Ascending aorta (tissue), 2 donors: ENCODE measurements around the gene CTBP1. TPM values are rescaled to one million over a fixed set of nuclear protein-coding genes. Genes with fewer than 3 reads are reported as not detected.

Experiments used
- DNase-seq, 2 donors: peaks; one replicate each; pipeline ENCODE4 v3.0.0-alpha.2; 2019; ENCODE audit warnings: low spot score in 2 of 2
- H3K27ac ChIP-seq, 2 donors: fragments of 200-600 bp; sonication (generic); one replicate each; pipeline ENCODE4 v1.5.1; 2016 to 2017; ENCODE audit warnings: mild to moderate bottlenecking in 1 of 2
- H3K27me3 ChIP-seq: fragments of 200-600 bp; sonication (generic); one replicate; pipeline ENCODE4 v1.5.1; 2017
- H3K36me3 ChIP-seq, 2 donors: fragments of 200-600 bp; sonication (generic); one replicate each; pipeline ENCODE4 v1.5.1; 2016
- H3K4me1 ChIP-seq, 2 donors: fragments of 200-600 bp; sonication (generic); one replicate each; pipeline ENCODE4 v1.5.1; 2016 to 2017; ENCODE audit warnings: mild to moderate bottlenecking in 1 of 2
- H3K4me3 ChIP-seq, 2 donors: fragments of 200-600 bp; sonication (generic); one replicate each; pipeline ENCODE4 v1.5.1; 2016 to 2017; ENCODE audit warnings: mild to moderate bottlenecking in 1 of 2
- H3K9me3 ChIP-seq, 2 donors: fragments of 200-600 bp; sonication (generic); one replicate each; pipeline ENCODE4 v1.5.1; 2016
- CTCF ChIP-seq, 3 experiments: fragments of 200-600 bp in 2 of 3; fragments of 450-650 bp in 1 of 3; sonication (generic) in 2 of 3; IDR thresholded peaks; one replicate each; pipeline ENCODE4 v1.5.1; 2016 to 2019; ENCODE audit warnings: antibody characterized with exemption in 3 of 3, mild to moderate bottlenecking in 1 of 3, moderate library complexity in 1 of 3
- intact Hi-C: fragments of 100-400 bp; cut with DNase I; formaldehyde crosslinking; loops from one replicate; pipeline ENCODE4 v1.15.1; 2023
- total RNA-seq: library from RNA; depleted of rRNA; stranded (reverse); fragments of >200 nt; gene quantifications from one replicate; pipeline ENCODE4 v1.1.0, GENCODE V29; 2016

Gene CTBP1
- total RNA-seq, 1 donor from 2014 or later = 273 TPM

- DNase-seq = peak in 1 of 2 donors; percentile 59
- intact Hi-C loops = no loop called here
- Histone ChIP-seq H3K9me3 (no peaks in the 10 kb centered on the region), H3K27ac (no peak overlapping the region), H3K36me3 (no peaks in the 10 kb centered on the region), H3K4me1 (peaks cover 18 to 25% of the 10 kb centered on the region in 2 donors), H3K27me3 (no peaks in the 10 kb centered on the region), H3K4me3 (peak overlapping the region; percentile 14 to 48)
- TF ChIP-seq CTCF (IDR thresholded peaks at IDR 0.05) = no peak
Measured at GRCh38 chr4:1195109-1195671, 53.7 kb downstream of the CTBP1 start.

- Histone ChIP-seq H3K4me3 (peak overlapping the region; percentile 14 to 48), H3K36me3 (no peaks in the 10 kb centered on the region), H3K27ac (peak overlapping the region; percentile 87 to 95), H3K27me3 (no peaks in the 10 kb centered on the region), H3K4me1 (peaks cover 18 to 23% of the 10 kb centered on the region in 2 donors), H3K9me3 (no peaks in the 10 kb centered on the region)
- TF ChIP-seq CTCF (IDR thresholded peaks at IDR 0.05) = peak in 1 of 3 experiments; percentile 15
- peak in 1 of 2 donors; percentile 85 for DNase-seq
- intact Hi-C loops = loop anchor here (5.0 kb wide), 1 partner anchor 262 kb away; the partner anchor contains the start of genes GAK and TMEM175
Measured at GRCh38 chr4:1194010-1194900, 54.7 kb downstream of the CTBP1 start.

- Histone ChIP-seq H3K9me3 (no peaks in the 10 kb centered on the region), H3K27me3 (no peaks in the 10 kb centered on the region), H3K36me3 (no peaks in the 10 kb centered on the region), H3K4me1 (peaks cover 18 to 23% of the 10 kb centered on the region in 2 donors), H3K27ac (peak overlapping the region; percentile 87 to 95), H3K4me3 (peak overlapping the region in 1 of 2 donors; percentile 25)
- TF ChIP-seq CTCF (IDR thresholded peaks at IDR 0.05) = no peak
- peak in 1 of 2 donors; percentile 59 for DNase-seq
- intact Hi-C loops = loop anchor here (2.0 to 5.0 kb wide), 5 partner anchors 17 to 261 kb away; partner anchors contain the start of genes CTBP1, GAK and TMEM175
Measured at GRCh38 chr4:1193206-1194009, 55.5 kb downstream of the CTBP1 start.

GRCh38 chr4:1192493-1193205, 56.3 kb downstream of the CTBP1 start:
- H3K9me3 ChIP-seq = no peaks in the 10 kb centered on the region
- H3K4me1 ChIP-seq = peaks cover 18 to 23% of the 10 kb centered on the region in 2 donors
- no peaks in the 10 kb centered on the region for H3K36me3 ChIP-seq
- peak overlapping the region in 1 of 2 donors; percentile 25 for H3K4me3 ChIP-seq
- no peak for DNase-seq
- H3K27ac ChIP-seq = peak overlapping the region; percentile 79 to 87
- no peaks in the 10 kb centered on the region for H3K27me3 ChIP-seq
- intact Hi-C loops = loop anchor here (2.0 to 5.0 kb wide), 5 partner anchors 18 to 260 kb away; partner anchors contain the start of genes CTBP1, GAK and TMEM175
- TF ChIP-seq CTCF (IDR thresholded peaks at IDR 0.05) = no peak
